ENCODE measurements around the gene SLC2A13.
A peak's percentile ranks its signal among the peaks of the same experiment; 100 is the strongest.
"Not testable (repeated sequence)": the region's sequence is repeated elsewhere in the genome, so short reads cannot be mapped to it uniquely, and the experiment has no call there.

Gene SLC2A13

GRCh38 chr12:39772821-39773259 lies 333.0 kb downstream of the SLC2A13 start:
- H3K27me3 ChIP-seq (ENCODE audit: low read depth): 0 out of 2 replicates have a peak, but pooled peaks cover 3% of the 10 kb centered on the region
- H3K4me1 ChIP-seq: peaks cover 6% of the 10 kb centered on the region
- H3K9me3 ChIP-seq: no peaks in the 10 kb centered on the region
- DNase-seq (ENCODE audit: low spot score in 2 of 2): no peak
- H3K4me3 ChIP-seq: no peak overlapping the region
- in situ Hi-C loops (cut with MboI; ENCODE audit: low sequenced_read_pairs): loop anchor here (25.0 kb wide), 2 partner anchors 214 to 339 kb away; partner anchors contain the start of gene SLC2A13
- no peaks in the 10 kb centered on the region for H3K36me3 ChIP-seq (replicated peaks)

- H3K4me1 ChIP-seq: peaks cover 6% of the 10 kb centered on the region
- H3K27me3 ChIP-seq (ENCODE audit: low read depth): 0 out of 2 replicates have a peak, but pooled peaks cover 3% of the 10 kb centered on the region
- no peak for DNase-seq (ENCODE audit: low spot score in 2 of 2)
- H3K4me3 ChIP-seq: no peak overlapping the region
- H3K36me3 ChIP-seq (replicated peaks): no peaks in the 10 kb centered on the region
- in situ Hi-C loops (cut with MboI; ENCODE audit: low sequenced_read_pairs): loop anchor here (25.0 kb wide), 2 partner anchors 216 to 341 kb away; partner anchors contain the start of gene SLC2A13
- no peaks in the 10 kb centered on the region for H3K9me3 ChIP-seq
Measured at GRCh38 chr12:39771456-39771855, 334.4 kb downstream of the SLC2A13 start.

- H3K27me3 ChIP-seq (ENCODE audit: low read depth): no peaks in the 10 kb centered on the region
- H3K4me1 ChIP-seq: peaks cover 19% of the 10 kb centered on the region
- in situ Hi-C loops (cut with MboI; ENCODE audit: low sequenced_read_pairs): loop anchor here (25.0 kb wide), 2 partner anchors 222 to 347 kb away; partner anchors contain the start of gene SLC2A13
- DNase-seq (ENCODE audit: low spot score in 2 of 2): peak; percentile 14 to 85
- H3K4me3 ChIP-seq: no peak overlapping the region
- no peaks in the 10 kb centered on the region for H3K36me3 ChIP-seq (replicated peaks)
- no peaks in the 10 kb centered on the region for H3K9me3 ChIP-seq
Measured at GRCh38 chr12:39764944-39765560, 340.8 kb downstream of the SLC2A13 start.

- in situ Hi-C loops (cut with MboI; ENCODE audit: low sequenced_read_pairs): loop anchor here (25.0 kb wide), 2 partner anchors 223 to 348 kb away; partner anchors contain the start of gene SLC2A13
- peak in 1 of 2 experiments; percentile 59 for DNase-seq (ENCODE audit: low spot score in 2 of 2)
- Histone ChIP-seq H3K27me3 (ENCODE audit: low read depth) (no peaks in the 10 kb centered on the region), H3K9me3 (no peaks in the 10 kb centered on the region), H3K4me3 (no peak overlapping the region), H3K36me3 (replicated peaks) (no peaks in the 10 kb centered on the region), H3K4me1 (peaks cover 19% of the 10 kb centered on the region)
Measured at GRCh38 chr12:39763890-39764169, 342.1 kb downstream of the SLC2A13 start.

GRCh38 chr12:39763071-39763889 lies 342.6 kb downstream of the SLC2A13 start:
- Histone ChIP-seq H3K4me3 (no peak overlapping the region), H3K4me1 (peaks cover 19% of the 10 kb centered on the region), H3K27me3 (ENCODE audit: low read depth) (no peaks in the 10 kb centered on the region), H3K36me3 (replicated peaks) (no peaks in the 10 kb centered on the region), H3K9me3 (no peaks in the 10 kb centered on the region)
- peak; percentile 36 to 91 for DNase-seq (ENCODE audit: low spot score in 2 of 2)
- in situ Hi-C loops (cut with MboI; ENCODE audit: low sequenced_read_pairs): loop anchor here (25.0 kb wide), 2 partner anchors 224 to 349 kb away; partner anchors contain the start of gene SLC2A13

- DNase-seq (ENCODE audit: low spot score in 2 of 2): no peak
- Histone ChIP-seq H3K4me1 (no peaks in the 10 kb centered on the region), H3K36me3 (replicated peaks) (no peaks in the 10 kb centered on the region), H3K9me3 (no peaks in the 10 kb centered on the region), H3K4me3 (no peak overlapping the region), H3K27me3 (ENCODE audit: low read depth) (no peaks in the 10 kb centered on the region)
- in situ Hi-C loops (cut with MboI; ENCODE audit: low sequenced_read_pairs): loop anchor here (25.0 kb wide), 2 partner anchors 232 to 357 kb away; partner anchors contain the start of gene SLC2A13
Measured at GRCh38 chr12:39755478-39755877, 350.4 kb downstream of the SLC2A13 start.

- Histone ChIP-seq H3K9me3 (no peaks in the 10 kb centered on the region), H3K27me3 (ENCODE audit: low read depth) (no peaks in the 10 kb centered on the region), H3K4me1 (no peaks in the 10 kb centered on the region), H3K36me3 (replicated peaks) (no peaks in the 10 kb centered on the region), H3K4me3 (no peak overlapping the region)
- in situ Hi-C loops (cut with MboI; ENCODE audit: low sequenced_read_pairs): loop anchor here (25.0 kb wide), 2 partner anchors 235 to 360 kb away; partner anchors contain the start of gene SLC2A13
- DNase-seq (ENCODE audit: low spot score in 2 of 2): no peak
Measured at GRCh38 chr12:39752482-39753137, 353.3 kb downstream of the SLC2A13 start.

- H3K36me3 ChIP-seq (replicated peaks); in situ Hi-C loops (cut with MboI; ENCODE audit: low sequenced_read_pairs); H3K4me1 ChIP-seq; H3K27me3 ChIP-seq (ENCODE audit: low read depth); H3K9me3 ChIP-seq; H3K4me3 ChIP-seq: not testable (repeated sequence)
- DNase-seq (ENCODE audit: low spot score in 2 of 2): peak in 1 of 2 experiments; percentile 11
Measured at GRCh38 chr12:39746151-39746550, 359.7 kb downstream of the SLC2A13 start.

GRCh38 chr12:39743655-39744054 lies 362.2 kb downstream of the SLC2A13 start:
- H3K36me3 ChIP-seq (replicated peaks): no peaks in the 10 kb centered on the region
- no peaks in the 10 kb centered on the region; the same call in 1 of the 2 replicates for H3K27me3 ChIP-seq (ENCODE audit: low read depth)
- in situ Hi-C loops (cut with MboI; ENCODE audit: low sequenced_read_pairs): no loop called here
- DNase-seq (ENCODE audit: low spot score in 2 of 2): no peak
- H3K4me1 ChIP-seq: no peaks in the 10 kb centered on the region
- no peak overlapping the region for H3K4me3 ChIP-seq
- no peaks in the 10 kb centered on the region for H3K9me3 ChIP-seq

GRCh38 chr12:39736406-39736805 lies 369.5 kb downstream of the SLC2A13 start:
- Histone ChIP-seq H3K4me1 (no peaks in the 10 kb centered on the region), H3K4me3 (no peak overlapping the region), H3K36me3 (replicated peaks) (no peaks in the 10 kb centered on the region), H3K27me3 (ENCODE audit: low read depth) (no peaks in the 10 kb centered on the region; the same call in 1 of the 2 replicates), H3K9me3 (no peaks in the 10 kb centered on the region)
- DNase-seq (ENCODE audit: low spot score in 2 of 2): no peak
- in situ Hi-C loops (cut with MboI; ENCODE audit: low sequenced_read_pairs): no loop called here

- in situ Hi-C loops (cut with MboI; ENCODE audit: low sequenced_read_pairs): no loop called here
- no peak for DNase-seq (ENCODE audit: low spot score in 2 of 2)
- H3K9me3 ChIP-seq: no peaks in the 10 kb centered on the region
- H3K4me1 ChIP-seq: no peaks in the 10 kb centered on the region
- no peaks in the 10 kb centered on the region for H3K27me3 ChIP-seq (ENCODE audit: low read depth)
- no peak overlapping the region for H3K4me3 ChIP-seq
- no peaks in the 10 kb centered on the region for H3K36me3 ChIP-seq (replicated peaks)
Measured at GRCh38 chr12:39723831-39724230, 382.1 kb downstream of the SLC2A13 start.

- no peak for DNase-seq (ENCODE audit: low spot score in 2 of 2)
- Histone ChIP-seq H3K9me3 (no peaks in the 10 kb centered on the region), H3K27me3 (ENCODE audit: low read depth) (no peaks in the 10 kb centered on the region; the same call in 1 of the 2 replicates), H3K36me3 (replicated peaks) (no peaks in the 10 kb centered on the region), H3K4me3 (no peak overlapping the region), H3K4me1 (peaks cover 6% of the 10 kb centered on the region)
- in situ Hi-C loops (cut with MboI; ENCODE audit: low sequenced_read_pairs): no loop called here
Measured at GRCh38 chr12:39722504-39722903, 383.4 kb downstream of the SLC2A13 start.

GRCh38 chr12:39713552-39713951 lies 392.3 kb downstream of the SLC2A13 start:
- Histone ChIP-seq H3K27me3 (ENCODE audit: low read depth) (no peaks in the 10 kb centered on the region; the same call in 1 of the 2 replicates), H3K4me1 (peaks cover 5% of the 10 kb centered on the region), H3K4me3 (no peak overlapping the region), H3K9me3 (no peaks in the 10 kb centered on the region), H3K36me3 (replicated peaks) (no peaks in the 10 kb centered on the region)
- DNase-seq (ENCODE audit: low spot score in 2 of 2): no peak
- in situ Hi-C loops (cut with MboI; ENCODE audit: low sequenced_read_pairs): no loop called here
